HepG2 (cell line): ENCODE measurements around the gene TSACC. TPM values are rescaled to one million over a fixed set of nuclear protein-coding genes. Genes with fewer than 3 reads are reported as not detected.

Source experiments
- CREM ChIP-seq, 2 experiments: sonication (generic) in 1 of 2; formaldehyde crosslinking in 1 of 2; IDR thresholded peaks; 2 replicates each; pipeline versions ENCODE4 v1.4.0 to v1.6.1; 2016 to 2020; ENCODE audit warnings: antibody characterized with exemption in 1 of 2, mild to moderate bottlenecking in 1 of 2, missing genetic modification reagents in 1 of 2
- FOXA1 ChIP-seq, 2 experiments: fragments of 450-650 bp in 1 of 2; sonication (generic) in 1 of 2; formaldehyde crosslinking in 1 of 2; IDR thresholded peaks; 2 replicates each; pipeline versions ENCODE4 v1.4.0 to v1.6.1; 2016 to 2020; ENCODE audit warnings: missing genetic modification reagents in 1 of 2
- FOXA3 ChIP-seq: IDR thresholded peaks from 2 replicates; pipeline ENCODE4 v1.6.1; 2016; ENCODE audit warnings: missing genetic modification reagents, missing compliant biosample characterization
- FOXJ3 ChIP-seq: sonication (generic); formaldehyde crosslinking; IDR thresholded peaks from 2 replicates; pipeline ENCODE4 v1.4.0; 2020; ENCODE audit warnings: missing genetic modification reagents, mild to moderate bottlenecking, borderline replicate concordance
- HNF4A ChIP-seq: sonication (generic); formaldehyde crosslinking; IDR thresholded peaks from 2 replicates; pipeline ENCODE4 v1.4.0; 2020; ENCODE audit warnings: missing genetic modification reagents
- ISL2 ChIP-seq: sonication (generic); formaldehyde crosslinking; IDR thresholded peaks from 2 replicates; pipeline ENCODE4 v1.5.0; 2020; ENCODE audit warnings: missing genetic modification reagents
- MED1 ChIP-seq: sonication (generic); formaldehyde crosslinking; IDR thresholded peaks from 2 replicates; pipeline ENCODE4 v1.4.0; 2020; ENCODE audit warnings: missing genetic modification reagents
- PATZ1 ChIP-seq: sonication (generic); formaldehyde crosslinking; IDR thresholded peaks from 2 replicates; pipeline ENCODE4 v1.4.0; 2020; ENCODE audit warnings: missing genetic modification reagents
- PAXIP1 ChIP-seq: sonication (generic); formaldehyde crosslinking; conservative IDR thresholded peaks from 2 replicates; pipeline ENCODE4 v1.4.0; 2020; ENCODE audit warnings: mild to moderate bottlenecking, missing genetic modification reagents, moderate library complexity
- THRA ChIP-seq: sonication (generic); formaldehyde crosslinking; IDR thresholded peaks from 2 replicates; pipeline ENCODE4 v1.4.0; 2020; ENCODE audit warnings: missing genetic modification reagents, borderline replicate concordance
- ZMYM3 ChIP-seq: sonication (generic); formaldehyde crosslinking; IDR thresholded peaks from 2 replicates; pipeline ENCODE4 v1.5.1; 2020; ENCODE audit warnings: mild to moderate bottlenecking, missing genetic modification reagents
- polyA plus RNA-seq, 8 experiments: library from polyadenylated mRNA; depleted of rRNA in 3 of 8; stranded (reverse) in 7 of 8; unstranded in 1 of 8; fragments of >200 nt; fragmentation: Illumina TruSeq in 4 of 8; extraction: Trizol in 4 of 8; gene quantifications; 2 replicates each; pipeline versions ENCODE4 v1.2.1 to v1.2.3, GENCODE V29; 2011 to 2016; ENCODE audit warnings: low read depth in 4 of 8, missing spikeins in 1 of 8, mixed read lengths in 1 of 8; ENCODE audit not compliant: insufficient read depth in 1 of 8
- total RNA-seq, 5 experiments: library from RNA; depleted of rRNA; stranded (reverse); fragments of >200 nt; fragmentation: Illumina TruSeq; extraction: Trizol; gene quantifications; 2 replicates each; pipeline ENCODE4 v1.2.3, GENCODE V29; 2016; ENCODE audit warnings: low read depth in 1 of 5
- TF ChIP-seq, protein P1 (sequence below): sonication (generic); formaldehyde crosslinking; IDR thresholded peaks from 2 replicates; pipeline ENCODE4 v1.4.0; 2020; ENCODE audit warnings: missing genetic modification reagents

The TSACC gene
- total and polyA plus RNA-seq, 2 of the 13 experiments (the other 11 are each of a cell fraction or from before 2014, with no cell fraction given), result 1.5 to 2.6 TPM

DNA sequence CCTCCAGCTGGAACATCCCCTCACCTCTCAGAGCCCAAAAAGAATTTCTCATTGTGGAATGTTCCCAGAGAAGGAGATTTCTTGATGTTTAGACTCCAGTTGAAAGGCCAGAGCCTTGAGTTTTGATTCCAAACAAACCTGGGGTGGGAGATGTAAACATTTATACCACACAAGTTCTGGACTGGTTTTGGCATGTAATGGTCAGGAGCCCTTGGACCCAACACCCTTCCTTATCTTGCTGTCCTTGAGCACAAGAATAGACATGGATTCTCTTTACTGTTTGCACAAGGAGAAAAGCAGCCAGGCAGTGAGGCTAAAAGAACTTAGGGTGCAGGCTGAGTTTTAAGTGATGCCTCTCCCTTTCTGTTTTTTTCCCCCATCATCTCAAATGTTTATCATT lies 35.2 kb downstream of the TSACC start (continued):
- TF ChIP-seq, protein P1, sequence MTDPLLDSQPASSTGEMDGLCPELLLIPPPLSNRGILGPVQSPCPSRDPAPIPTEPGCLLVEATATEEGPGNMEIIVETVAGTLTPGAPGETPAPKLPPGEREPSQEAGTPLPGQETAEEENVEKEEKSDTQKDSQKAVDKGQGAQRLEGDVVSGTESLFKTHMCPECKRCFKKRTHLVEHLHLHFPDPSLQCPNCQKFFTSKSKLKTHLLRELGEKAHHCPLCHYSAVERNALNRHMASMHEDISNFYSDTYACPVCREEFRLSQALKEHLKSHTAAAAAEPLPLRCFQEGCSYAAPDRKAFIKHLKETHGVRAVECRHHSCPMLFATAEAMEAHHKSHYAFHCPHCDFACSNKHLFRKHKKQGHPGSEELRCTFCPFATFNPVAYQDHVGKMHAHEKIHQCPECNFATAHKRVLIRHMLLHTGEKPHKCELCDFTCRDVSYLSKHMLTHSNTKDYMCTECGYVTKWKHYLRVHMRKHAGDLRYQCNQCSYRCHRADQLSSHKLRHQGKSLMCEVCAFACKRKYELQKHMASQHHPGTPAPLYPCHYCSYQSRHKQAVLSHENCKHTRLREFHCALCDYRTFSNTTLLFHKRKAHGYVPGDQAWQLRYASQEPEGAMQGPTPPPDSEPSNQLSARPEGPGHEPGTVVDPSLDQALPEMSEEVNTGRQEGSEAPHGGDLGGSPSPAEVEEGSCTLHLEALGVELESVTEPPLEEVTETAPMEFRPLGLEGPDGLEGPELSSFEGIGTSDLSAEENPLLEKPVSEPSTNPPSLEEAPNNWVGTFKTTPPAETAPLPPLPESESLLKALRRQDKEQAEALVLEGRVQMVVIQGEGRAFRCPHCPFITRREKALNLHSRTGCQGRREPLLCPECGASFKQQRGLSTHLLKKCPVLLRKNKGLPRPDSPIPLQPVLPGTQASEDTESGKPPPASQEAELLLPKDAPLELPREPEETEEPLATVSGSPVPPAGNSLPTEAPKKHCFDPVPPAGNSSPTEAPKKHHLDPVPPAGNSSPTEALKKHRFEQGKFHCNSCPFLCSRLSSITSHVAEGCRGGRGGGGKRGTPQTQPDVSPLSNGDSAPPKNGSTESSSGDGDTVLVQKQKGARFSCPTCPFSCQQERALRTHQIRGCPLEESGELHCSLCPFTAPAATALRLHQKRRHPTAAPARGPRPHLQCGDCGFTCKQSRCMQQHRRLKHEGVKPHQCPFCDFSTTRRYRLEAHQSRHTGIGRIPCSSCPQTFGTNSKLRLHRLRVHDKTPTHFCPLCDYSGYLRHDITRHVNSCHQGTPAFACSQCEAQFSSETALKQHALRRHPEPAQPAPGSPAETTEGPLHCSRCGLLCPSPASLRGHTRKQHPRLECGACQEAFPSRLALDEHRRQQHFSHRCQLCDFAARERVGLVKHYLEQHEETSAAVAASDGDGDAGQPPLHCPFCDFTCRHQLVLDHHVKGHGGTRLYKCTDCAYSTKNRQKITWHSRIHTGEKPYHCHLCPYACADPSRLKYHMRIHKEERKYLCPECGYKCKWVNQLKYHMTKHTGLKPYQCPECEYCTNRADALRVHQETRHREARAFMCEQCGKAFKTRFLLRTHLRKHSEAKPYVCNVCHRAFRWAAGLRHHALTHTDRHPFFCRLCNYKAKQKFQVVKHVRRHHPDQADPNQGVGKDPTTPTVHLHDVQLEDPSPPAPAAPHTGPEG (CRISPR knock-in tag), result peak; percentile 41; the same call in 1 of the 2 replicates
- TF ChIP-seq ZMYM3 (CRISPR knock-in tag) (0 out of 2 replicates have a peak, but pooled peaks have one; percentile 36), FOXJ3 (peak; percentile 47; the same call in 1 of the 2 replicates), CREM (IDR thresholded peaks at IDR 0.05) (peak; percentile 52; the same call in 1 of the 2 replicates), CREM (CRISPR knock-in tag; IDR thresholded peaks at IDR 0.05) (no peak), MED1 (CRISPR knock-in tag) (peak; percentile 69), THRA (0 out of 2 replicates have a peak, but pooled peaks have one; percentile 12), FOXA3 (peak; percentile 18; the same call in 1 of the 2 replicates), ISL2 (peak; percentile 39; the same call in 1 of the 2 replicates), FOXA1 (IDR thresholded peaks at IDR 0.05) (no peak), FOXA1 (CRISPR knock-in tag; IDR thresholded peaks at IDR 0.05) (no peak), HNF4A (CRISPR knock-in tag) (peak; percentile 80), PAXIP1 (peak; percentile 73), PATZ1 (0 out of 2 replicates have a peak, but pooled peaks have one; percentile 14)
